Activated CD8-positive, alpha-beta memory T cell treated with anti-CD3 and anti-CD28 coated beads, Interleukin-2, amount 50 U/mL, for 1 hour (primary cell): ENCODE results near the gene FAR2.
"Not testable (repeated sequence)": the region's sequence is repeated elsewhere in the genome, so short reads cannot be mapped to it uniquely, and the experiment has no call there.

Source experiments
- DNase-seq: peaks from one replicate; pipeline ENCODE4 v3.0.0-alpha.2; 2020; ENCODE audit errors: extremely low read depth

FAR2 gene

GRCh38 chr12:29320295-29321085, 171.4 kb downstream of the FAR2 start:
- DNase-seq = no peak

GRCh38 chr12:29322157-29322556, 173.1 kb downstream of the FAR2 start:
- no peak for DNase-seq

GRCh38 chr12:29329411-29329810, 180.3 kb downstream of the FAR2 start:
- no peak for DNase-seq

GRCh38 chr12:29333178-29333577, 184.1 kb downstream of the FAR2 start:
- DNase-seq = no peak

GRCh38 chr12:29334937-29335336, 185.9 kb downstream of the FAR2 start:
- DNase-seq = no peak

- DNase-seq = no peak
These were observed 188.2 kb downstream of the FAR2 start for GRCh38 chr12:29337325-29337724.

- no peak for DNase-seq
These were observed 194.1 kb downstream of the FAR2 start for GRCh38 chr12:29343022-29343799.

- DNase-seq = no peak
These were observed 197.8 kb downstream of the FAR2 start for GRCh38 chr12:29346769-29347421.

GRCh38 chr12:29350080-29350479, 201.0 kb downstream of the FAR2 start:
- no peak for DNase-seq

GRCh38 chr12:29354954-29355353, 205.9 kb downstream of the FAR2 start:
- DNase-seq = no peak

- no peak for DNase-seq
These were observed 216.0 kb downstream of the FAR2 start for GRCh38 chr12:29365091-29365490.

GRCh38 chr12:29374012-29374411, 224.9 kb downstream of the FAR2 start:
- no peak for DNase-seq

GRCh38 chr12:29374913-29375312, 225.8 kb downstream of the FAR2 start:
- DNase-seq = no peak

GRCh38 chr12:29376118-29376517, 227.0 kb downstream of the FAR2 start:
- no peak for DNase-seq

- peak; percentile 94 for DNase-seq
These were observed 231.8 kb downstream of the FAR2 start, which contains the start of gene ERGIC2 for GRCh38 chr12:29380536-29381523. Gene ERGIC2 (minus strand): TSS chr12:29381172. CDS start chr12:29371633, 9,539 bp downstream.

GRCh38 chr12:29382251-29382650, 233.2 kb downstream of the FAR2 start:
- DNase-seq = no peak

- DNase-seq = not testable (repeated sequence)
These were observed 236.1 kb downstream of the FAR2 start for GRCh38 chr12:29385194-29385593.
